Omental fat pad (tissue), 4 donors: ENCODE measurements around the gene KCNA10. TPM values are rescaled to one million over a fixed set of nuclear protein-coding genes. Genes with fewer than 3 reads are reported as not detected.

ENCODE experiments used
- ATAC-seq: fragments of 150-250 bp; one replicate; pipeline ENCODE4 v1.9.1; 2016; ENCODE audit warnings: mild to moderate bottlenecking, moderate library complexity; ENCODE audit not compliant: low FRiP score
- DNase-seq: peaks from one replicate; pipeline ENCODE4 v3.0.0-alpha.2; 2019; ENCODE audit warnings: low spot score
- total RNA-seq, 4 donors: library from RNA; depleted of rRNA; stranded (reverse); fragments of >200 nt; gene quantifications; one replicate each; pipeline ENCODE4 v1.1.0, GENCODE V29; 2016
- TF ChIP-seq, protein P1 (sequence below), 3 donors: fragments of 450-650 bp; IDR thresholded peaks; one replicate each; pipeline ENCODE4 v1.5.1; 2016 to 2017; ENCODE audit warnings: antibody characterized with exemption in 3 of 3, mild to moderate bottlenecking in 3 of 3, moderate library complexity in 2 of 3

KCNA10 gene
- total RNA-seq, 4 donors from 2014 or later: not detected

DNA sequence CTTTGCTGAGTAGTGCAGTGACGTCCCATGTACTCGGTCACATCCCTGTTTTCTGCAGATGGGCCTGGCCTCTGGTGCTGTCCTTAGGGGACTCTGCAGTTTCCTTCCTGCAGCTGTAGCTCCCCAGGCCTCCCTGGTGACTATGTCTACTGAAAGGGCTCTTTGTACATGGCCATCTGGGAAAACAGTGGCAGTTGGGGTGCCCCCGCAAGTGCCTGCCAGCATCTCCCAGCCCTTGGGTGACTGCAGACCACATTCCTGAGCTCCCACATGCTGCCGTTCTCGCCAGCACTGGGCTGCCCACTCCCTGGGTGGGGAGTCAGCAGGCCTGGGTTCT lies 37.5 kb upstream of the KCNA10 start:
- DNase-seq (no peak), ATAC-seq (peak; percentile 14)
- TF ChIP-seq, protein P1, sequence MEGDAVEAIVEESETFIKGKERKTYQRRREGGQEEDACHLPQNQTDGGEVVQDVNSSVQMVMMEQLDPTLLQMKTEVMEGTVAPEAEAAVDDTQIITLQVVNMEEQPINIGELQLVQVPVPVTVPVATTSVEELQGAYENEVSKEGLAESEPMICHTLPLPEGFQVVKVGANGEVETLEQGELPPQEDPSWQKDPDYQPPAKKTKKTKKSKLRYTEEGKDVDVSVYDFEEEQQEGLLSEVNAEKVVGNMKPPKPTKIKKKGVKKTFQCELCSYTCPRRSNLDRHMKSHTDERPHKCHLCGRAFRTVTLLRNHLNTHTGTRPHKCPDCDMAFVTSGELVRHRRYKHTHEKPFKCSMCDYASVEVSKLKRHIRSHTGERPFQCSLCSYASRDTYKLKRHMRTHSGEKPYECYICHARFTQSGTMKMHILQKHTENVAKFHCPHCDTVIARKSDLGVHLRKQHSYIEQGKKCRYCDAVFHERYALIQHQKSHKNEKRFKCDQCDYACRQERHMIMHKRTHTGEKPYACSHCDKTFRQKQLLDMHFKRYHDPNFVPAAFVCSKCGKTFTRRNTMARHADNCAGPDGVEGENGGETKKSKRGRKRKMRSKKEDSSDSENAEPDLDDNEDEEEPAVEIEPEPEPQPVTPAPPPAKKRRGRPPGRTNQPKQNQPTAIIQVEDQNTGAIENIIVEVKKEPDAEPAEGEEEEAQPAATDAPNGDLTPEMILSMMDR (IDR thresholded peaks at IDR 0.05): no peak

DNA sequence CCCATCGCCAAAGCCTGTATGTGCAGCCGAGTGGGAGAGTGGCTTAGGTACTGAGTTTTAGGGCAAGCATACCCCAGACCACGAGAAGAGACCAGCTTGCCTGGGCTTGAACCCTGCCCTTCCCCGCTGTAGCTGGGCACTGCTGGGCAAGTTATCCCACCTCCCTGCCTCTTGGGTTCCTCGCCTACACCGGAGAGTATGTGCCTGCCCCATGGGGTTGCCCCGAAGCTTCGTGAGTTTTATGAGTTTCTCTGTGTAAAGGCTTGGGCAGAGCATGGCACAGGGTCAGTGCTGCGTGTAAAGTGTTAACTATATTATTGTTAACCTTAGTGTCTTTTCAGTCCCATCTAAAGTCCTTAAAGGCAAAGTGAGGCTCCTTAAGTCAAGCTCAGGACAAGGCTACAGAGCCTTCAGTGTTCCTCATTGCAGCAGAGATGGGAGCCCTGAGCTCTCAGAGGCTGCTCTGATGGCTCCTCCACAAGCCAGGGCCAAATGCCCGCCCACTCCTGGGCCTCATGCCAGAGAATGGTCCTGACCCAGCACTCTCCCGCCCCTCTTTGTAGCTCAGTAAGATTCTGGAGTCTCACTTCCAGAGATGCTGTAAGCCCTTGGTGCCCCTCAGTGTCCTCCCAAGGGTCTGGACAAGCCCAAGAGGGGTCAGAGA lies 37.0 kb upstream of the KCNA10 start:
- ATAC-seq (peak; percentile 3), DNase-seq (no peak)
- TF ChIP-seq, protein P1 (IDR thresholded peaks at IDR 0.05): no peak

DNA sequence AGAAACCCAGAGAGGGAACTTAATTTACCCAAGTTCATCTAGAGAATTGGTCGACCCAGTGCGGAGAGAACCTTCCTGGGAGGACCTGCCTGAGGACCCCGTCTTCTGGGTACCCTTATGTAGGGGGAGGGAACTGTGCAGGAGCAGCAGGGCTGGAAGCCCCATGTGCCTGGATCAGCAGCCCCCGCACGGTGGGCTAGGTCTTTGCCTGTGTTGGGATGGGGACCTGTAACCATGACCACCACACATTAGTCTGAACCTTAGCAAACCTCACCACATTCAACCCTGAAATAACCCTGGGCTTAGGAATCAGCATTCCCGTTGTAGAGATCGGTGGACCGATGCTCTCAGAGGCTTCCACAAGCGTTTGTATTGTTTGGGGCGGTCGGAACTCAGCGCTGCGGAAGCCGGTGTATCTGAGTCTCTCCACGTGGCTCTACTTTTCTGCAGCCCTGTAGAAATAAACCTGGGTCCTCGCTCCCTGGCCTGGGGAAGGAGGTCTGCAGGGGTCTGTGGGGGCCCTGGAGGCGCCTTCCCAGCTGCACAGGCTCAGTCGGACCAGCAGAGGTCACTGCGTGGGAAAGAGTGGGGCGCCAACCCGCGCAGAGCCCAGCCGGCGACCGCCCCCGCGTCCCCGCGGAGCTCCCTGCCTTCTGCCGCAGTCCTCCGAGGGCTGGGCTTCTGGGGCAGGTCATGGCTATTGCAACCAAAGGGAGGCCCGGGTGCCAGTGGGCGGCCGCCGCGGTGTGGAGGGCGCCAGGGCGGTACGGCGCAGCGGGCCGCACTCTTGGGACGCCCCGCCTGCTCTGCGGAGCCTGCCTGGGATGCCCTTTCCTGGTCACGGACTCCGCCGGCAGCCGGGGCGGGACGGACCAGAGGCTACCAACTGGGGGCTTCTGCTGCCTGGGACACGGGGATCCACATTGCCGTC lies 36.2 kb upstream of the KCNA10 start:
- ATAC-seq: peak; percentile 31
- TF ChIP-seq, protein P1 (IDR thresholded peaks at IDR 0.05): peak in 1 of 3 donors; percentile 28
- DNase-seq: no peak

DNA sequence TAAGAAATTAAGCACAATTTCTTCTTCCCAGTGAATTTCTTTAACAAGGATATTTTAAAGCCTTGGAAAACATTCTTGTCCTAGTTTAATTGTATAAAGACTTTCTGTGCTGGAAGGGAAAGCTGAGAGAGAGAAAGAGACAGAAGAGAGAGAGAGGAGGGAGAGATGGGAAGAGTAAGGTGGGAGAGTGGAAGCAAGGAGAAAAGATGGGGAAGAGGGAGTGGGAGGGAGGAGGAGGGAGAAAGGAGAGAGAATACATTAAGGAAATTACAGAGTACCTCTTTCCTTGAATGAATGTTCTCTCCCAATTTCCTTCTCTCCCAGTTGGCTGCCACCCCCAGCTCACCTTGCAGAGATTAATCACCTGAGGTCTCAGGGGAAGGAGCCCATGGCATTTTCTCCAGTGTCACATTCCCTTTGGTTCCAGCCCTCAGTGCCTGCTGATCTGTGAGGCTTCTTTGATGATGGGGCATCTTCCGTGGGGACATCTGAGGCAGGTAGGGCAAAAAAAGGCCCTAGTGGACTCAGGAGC lies 32.4 kb upstream of the KCNA10 start:
- TF ChIP-seq, protein P1 (IDR thresholded peaks at IDR 0.05): no peak
- ATAC-seq (no peak), DNase-seq (no peak)

DNA sequence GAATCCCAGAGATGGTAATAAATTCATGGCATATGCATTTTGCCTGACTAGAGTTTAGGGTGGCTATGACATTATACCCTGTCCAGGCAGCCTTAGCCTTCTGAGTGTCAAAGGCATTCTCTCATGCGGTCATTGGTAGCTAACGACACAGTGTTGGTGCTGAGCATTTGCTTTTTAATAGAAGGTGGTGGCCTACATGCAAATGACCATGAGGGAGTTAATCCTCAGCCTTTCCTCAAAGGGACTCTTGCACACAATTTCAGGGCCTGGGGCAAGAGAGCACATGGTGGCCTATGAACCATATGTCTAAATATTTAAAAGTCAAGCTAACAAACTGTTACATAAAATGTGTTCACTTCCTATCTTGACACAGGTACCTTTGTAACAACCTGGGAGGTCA lies 30.9 kb upstream of the KCNA10 start:
- DNase-seq: no peak
- TF ChIP-seq, protein P1 (IDR thresholded peaks at IDR 0.05): no peak
- no peak for ATAC-seq

DNA sequence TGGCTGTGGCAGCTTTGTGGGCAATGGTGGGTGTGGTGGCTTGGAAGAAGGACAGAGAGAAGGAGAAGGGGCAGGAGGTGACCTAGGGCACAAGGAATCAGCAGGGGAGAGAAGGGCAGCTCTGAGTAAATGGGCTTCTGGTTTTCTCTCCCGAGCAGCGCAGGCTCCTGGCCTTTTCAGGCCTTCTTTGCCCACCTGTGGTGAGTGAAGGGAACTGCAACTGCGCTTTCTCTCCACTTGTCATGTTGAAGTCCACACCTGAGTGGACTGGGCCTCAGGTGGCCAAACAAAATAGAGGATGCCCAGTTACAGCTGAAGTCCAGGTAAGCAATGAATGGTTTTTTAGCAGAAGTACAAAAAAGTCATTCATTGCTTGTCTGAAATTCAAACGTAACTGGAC lies 29.4 kb upstream of the KCNA10 start:
- TF ChIP-seq, protein P1 (IDR thresholded peaks at IDR 0.05): no peak
- ATAC-seq (no peak), DNase-seq (no peak)
